Globus pallidus (tissue), 1 donor: ENCODE data around the gene GTPBP6.
"Not testable (repeated sequence)": the region's sequence is repeated elsewhere in the genome, so short reads cannot be mapped to it uniquely, and the experiment has no call there.

Experiments
- DNase-seq: peaks from one replicate; pipeline ENCODE4 v3.0.0-alpha.2; 2015; ENCODE audit warnings: low spot score

Gene GTPBP6

DNA sequence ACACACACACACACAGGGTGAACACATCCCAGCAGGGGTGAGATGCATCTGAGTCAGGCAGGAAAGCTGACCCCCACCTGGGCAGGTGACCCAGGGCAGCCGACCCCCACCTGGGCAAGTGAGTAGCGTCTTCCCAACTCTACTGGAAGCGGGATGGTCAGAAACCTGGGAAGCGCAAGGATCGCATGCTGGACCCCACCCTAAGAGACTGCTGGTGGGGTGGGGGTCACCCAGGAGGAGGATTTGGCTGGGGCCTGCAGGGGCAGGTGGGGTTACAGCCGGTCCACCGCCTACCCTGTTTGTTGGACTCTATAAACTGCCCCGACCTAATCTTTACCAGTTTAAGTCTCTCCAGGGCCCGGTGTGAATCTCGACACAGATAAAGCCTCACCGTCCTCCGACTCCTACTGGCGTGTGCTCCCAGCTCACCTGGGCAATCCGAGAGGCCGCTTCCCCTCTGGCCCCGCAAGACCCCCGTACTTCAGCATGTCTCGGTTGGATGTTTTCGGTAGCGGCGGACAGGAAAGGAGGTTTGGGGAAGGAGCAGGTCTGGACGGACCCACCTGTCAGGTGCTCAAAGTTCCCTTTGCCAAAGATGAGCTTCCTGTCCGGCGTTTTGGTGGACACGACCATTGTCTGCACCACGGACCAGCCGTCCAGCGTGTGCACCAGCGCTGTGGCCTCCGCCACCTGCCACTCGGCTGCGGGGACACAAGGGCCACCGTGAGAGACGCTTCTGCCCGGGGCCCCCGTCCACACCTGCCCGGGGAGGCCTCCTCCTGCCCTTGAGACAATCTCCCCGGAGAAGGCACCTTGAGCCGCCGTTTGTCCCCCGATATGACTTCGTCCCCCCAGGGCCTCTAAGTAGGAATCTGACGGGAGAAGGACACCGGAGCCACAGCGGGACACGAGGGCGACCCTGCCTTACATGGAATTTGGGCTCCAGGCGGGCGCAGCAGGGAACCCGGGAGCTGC is 2.0 kb downstream of the GTPBP6 start:
- DNase-seq: no peak

DNA sequence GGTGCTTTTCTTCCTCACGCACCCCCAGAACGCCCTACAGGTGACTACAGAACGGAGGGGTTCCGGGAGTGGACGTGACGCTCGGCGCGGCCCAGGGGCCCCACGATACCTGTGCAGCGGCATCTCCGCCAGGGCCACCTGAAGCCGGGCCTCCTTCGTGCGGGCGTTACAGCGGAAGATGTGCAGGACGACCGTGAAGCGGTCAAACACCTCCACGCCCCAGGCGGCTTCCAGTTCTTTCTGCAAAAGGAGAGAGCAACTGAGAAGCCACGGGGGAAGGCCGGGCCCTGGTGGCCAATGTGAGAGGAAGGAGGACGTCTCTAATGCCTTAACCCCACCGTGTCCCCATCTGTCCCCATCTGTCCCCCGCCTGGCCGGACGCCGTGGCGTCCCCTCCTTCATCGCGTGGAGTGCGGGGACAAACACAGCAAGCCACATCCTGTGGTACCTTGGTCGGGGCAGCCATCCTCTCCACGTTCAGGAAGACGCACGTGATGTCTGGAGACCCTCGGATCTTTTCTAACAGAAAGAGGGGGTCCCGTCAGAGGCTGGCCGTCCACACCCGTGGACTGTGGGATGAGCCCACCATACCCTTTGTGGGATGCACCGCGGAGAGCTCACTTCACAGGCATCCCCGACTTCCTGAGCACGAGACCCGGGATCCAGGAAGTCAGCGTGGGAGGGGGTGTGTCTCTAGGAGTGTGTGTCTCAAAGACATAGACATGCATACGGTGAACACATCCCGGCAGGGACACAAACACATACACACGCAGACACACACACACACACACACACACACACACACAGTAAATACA is 3.6 kb downstream of the GTPBP6 start:
- DNase-seq: no peak

GRCh38 chrX:314049-314448 is 4.5 kb downstream of the GTPBP6 start:
- no peak for DNase-seq

- no peak for DNase-seq
These were observed 5.0 kb downstream of the GTPBP6 start for GRCh38 chrX:313546-313945.

DNA sequence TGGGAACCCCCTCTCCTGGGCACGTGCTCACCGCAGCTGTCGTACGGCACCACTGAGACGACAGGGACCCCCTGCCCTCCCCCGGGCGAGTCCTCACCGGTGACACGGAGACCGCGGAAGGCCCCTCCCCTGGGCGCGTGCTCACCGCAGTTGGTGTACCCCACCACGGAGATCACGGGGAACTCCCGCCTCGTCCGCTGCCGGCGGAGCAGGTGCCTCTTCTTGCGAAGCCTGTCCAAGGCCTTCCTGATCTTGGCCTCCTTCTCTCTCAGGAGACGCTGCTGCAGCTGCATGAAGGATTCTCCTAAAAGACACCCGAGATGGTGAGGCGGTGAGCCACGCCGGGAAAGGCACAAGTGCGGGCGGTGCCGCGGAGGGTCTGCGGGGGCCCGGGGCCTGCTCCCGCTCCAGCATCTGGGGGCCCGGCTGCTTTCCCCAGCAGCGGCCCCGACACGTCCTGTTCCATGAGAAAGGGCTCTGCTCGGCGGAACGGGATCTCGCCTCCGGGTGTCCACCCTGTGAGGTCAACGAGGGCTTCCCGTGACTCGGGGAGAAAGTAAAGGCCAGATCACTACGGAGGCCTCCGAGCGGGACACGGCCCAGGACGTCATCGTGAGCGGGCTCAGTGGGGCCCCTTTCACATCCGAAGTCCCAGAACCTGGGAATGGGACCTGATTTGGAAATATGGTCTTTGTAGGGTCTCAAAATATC is 5.8 kb downstream of the GTPBP6 start:
- DNase-seq: no peak

- no peak for DNase-seq
These were observed 7.2 kb downstream of the GTPBP6 start for GRCh38 chrX:311156-312129.

- no peak for DNase-seq
These were observed 7.9 kb downstream of the GTPBP6 start for GRCh38 chrX:310621-311155.

GRCh38 chrX:308821-309520 is 9.6 kb downstream of the GTPBP6 start:
- DNase-seq: no peak

DNA sequence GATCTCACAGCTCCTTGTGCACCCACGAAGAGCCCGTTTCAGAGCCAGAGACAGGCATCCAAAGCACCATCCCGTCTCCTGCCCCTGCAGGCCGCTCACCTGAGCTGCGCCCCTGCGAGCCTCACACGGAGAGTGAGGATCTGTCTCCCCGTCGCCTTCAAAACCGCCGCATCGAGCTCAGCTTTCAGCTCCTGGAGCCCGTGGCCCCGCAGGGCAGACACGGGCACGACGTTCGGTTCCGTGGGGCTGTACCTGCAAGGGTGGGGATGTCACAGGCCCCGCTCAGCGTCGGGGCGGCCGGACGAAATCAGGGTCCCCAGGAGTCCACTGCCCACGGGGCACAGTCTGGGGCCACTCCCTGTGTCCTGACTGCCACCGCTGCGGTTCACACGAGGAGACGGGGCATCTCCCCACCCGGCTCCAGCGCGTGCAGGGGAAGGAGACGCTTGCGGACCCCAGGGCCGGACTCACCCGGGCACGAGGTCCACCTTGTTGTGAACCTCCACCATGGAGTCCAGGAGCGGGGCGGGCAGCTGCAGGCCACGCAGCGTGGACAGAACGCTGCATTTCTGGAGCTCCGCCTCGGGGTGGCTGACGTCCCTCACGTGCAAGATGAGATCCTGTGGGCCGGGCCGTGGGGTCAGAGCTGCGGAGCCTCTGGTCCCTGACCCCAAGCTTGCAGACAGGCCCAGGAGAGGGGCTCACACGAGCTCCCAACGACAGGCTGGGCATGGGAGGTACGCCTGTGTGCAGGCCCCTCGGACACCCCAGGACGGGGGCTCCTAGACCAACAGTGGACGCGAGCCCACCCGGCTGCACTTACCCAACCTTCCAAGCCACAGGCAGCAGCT is 11.1 kb downstream of the GTPBP6 start:
- DNase-seq: no peak

GRCh38 chrX:306614-307251 is 11.9 kb downstream of the GTPBP6 start:
- DNase-seq: not testable (repeated sequence)

GRCh38 chrX:305781-306613 is 12.6 kb downstream of the GTPBP6 start:
- not testable (repeated sequence) for DNase-seq

DNA sequence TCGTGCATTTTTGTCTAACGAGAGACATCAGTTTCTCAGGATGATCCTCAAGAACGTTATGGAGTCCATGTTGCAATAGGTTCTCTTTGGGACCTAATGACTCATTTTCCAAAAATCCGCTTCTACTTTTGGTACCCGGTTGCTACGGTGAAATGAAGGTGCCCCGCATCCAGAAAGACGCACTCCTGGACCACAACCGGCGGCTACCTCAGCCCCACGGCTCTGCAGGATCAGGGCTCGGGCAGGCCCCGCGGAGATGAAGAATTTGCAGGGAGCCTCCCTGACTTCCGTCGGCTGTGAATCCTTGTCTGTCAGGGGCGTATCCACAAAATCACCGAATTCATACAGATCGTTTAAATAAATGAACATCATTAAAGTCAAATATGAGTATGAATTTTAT is 15.6 kb downstream of the GTPBP6 start:
- DNase-seq: no peak

- DNase-seq: no peak
These were observed 18.3 kb downstream of the GTPBP6 start for GRCh38 chrX:300334-300733.

DNA sequence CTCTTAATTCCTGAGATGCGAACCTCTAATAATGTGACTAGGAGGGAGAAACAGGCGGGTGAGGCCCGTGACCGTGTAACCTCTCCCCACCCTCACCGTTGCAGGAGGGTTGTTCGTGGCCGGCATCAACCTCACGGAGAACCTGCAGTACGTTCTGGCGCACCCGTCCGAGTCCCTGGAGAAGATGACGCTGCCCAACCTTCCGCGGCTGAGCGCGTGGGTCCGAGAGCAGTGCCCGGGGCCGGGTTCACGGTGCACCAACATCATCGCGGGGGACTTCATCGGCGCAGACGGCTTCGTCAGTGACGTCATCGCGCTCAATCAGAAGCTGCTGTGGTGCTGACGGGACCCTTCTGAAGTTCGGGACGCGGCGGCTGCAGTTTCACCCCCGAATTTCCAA is 19.6 kb downstream of the GTPBP6 start:
- no peak for DNase-seq

DNA sequence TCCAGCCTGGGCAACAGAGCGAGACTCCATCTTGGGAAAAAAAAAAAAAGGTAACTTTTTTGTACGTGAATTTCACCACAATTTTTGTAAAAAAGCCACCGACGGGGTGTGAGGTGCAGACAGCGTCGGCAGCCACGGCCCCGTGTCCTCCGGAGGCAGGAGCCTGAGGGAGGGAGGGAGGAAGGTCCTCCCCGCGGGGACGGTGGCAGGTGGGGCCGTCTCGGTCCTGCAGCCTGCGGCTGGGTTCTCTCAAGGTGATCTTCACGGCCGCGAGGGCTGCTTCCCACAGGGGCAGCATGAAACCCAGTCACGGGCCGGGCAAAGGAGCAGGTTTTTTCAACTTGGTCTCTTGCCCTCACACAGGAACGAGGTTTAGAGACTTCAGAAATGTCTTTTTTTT is 23.5 kb downstream of the GTPBP6 start:
- DNase-seq: no peak

DNA sequence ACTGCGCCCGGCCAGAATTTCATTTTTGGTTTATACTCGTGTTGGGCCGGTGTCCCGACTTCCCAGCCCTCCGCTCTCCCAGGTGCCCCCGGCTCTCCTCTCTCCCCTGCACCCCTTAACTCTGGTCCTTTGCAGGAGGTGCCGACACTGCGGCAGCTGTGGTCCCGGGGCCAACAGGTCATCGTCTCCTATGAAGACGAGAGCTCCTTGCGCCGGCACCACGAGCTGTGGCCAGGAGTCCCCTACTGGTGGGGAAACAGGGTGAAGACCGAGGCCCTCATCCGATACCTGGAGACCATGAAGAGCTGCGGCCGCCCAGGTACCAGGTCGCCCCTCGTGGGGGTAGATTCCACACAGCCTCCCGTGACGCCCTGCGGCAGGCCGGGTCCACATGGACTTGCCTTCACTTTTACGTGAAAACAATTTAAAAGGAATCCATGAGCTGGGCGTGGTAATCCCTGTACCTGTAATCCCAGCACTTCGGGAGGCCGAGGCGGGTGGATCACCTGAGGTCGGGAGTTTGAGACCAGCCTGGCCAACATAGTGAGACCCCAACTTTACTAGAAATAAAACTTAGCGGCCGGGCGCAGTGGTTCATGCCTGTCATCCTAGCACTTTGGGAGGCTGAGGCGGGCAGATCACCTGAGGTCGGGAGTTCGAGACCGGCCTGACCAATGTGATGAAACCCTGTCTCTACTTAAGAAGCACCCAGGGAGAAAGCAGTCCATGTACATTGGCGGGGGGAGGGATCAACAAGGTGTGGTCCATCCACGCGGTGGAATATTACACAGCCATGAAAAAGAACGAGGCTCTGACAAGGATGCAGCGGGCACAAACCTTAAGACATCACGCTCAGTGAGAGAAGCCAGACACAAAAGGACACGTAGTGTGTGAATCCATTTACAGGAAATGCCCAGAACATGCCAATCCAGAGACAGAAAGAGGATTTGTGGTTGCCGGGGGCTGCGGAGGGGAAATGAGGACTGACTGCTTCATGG is 25.4 kb downstream of the GTPBP6 start:
- no peak for DNase-seq
